K562 (cell line): Measurements from ENCODE around the gene TMC1. TPM values are rescaled to one million over a fixed set of nuclear protein-coding genes. Genes with fewer than 3 reads are reported as not detected.

Source experiments
- DACH1 ChIP-seq: fragments of 450-650 bp; IDR thresholded peaks from 2 replicates; pipeline ENCODE4 v1.6.1; 2018; ENCODE audit not compliant: partially characterized antibody
- ETV6 ChIP-seq, 3 experiments: fragments of 150-350 bp in 1 of 3; sonication (generic) in 1 of 3; formaldehyde crosslinking in 1 of 3; IDR thresholded peaks; 2 replicates each; pipeline versions ENCODE4 v1.6.1 to v1.8.0; 2014 to 2022; ENCODE audit warnings: borderline replicate concordance in 2 of 3, low read depth in 2 of 3, antibody characterized with exemption in 1 of 3, low read length in 1 of 3, mild to moderate bottlenecking in 1 of 3, missing genetic modification reagents in 1 of 3
- NEUROD1 ChIP-seq: fragments of 150-350 bp; IDR thresholded peaks from 2 replicates; pipeline ENCODE4 v1.6.1; 2014; ENCODE audit warnings: borderline replicate concordance, low read length, low read depth; ENCODE audit not compliant: partially characterized antibody
- POU5F1 ChIP-seq: fragments of 150-350 bp; IDR thresholded peaks from 2 replicates; pipeline ENCODE4 v1.6.1; 2014; ENCODE audit warnings: borderline replicate concordance, low read length, low read depth, mild to moderate bottlenecking; ENCODE audit not compliant: partially characterized antibody
- RBM14 ChIP-seq: fragments of 200-400 bp; formaldehyde crosslinking; IDR thresholded peaks from 2 replicates; pipeline ENCODE4 v1.6.1; 2018; ENCODE audit warnings: low read depth, mild to moderate bottlenecking, low read length, moderate library complexity, borderline replicate concordance; ENCODE audit not compliant: insufficient read depth
- ZNF318 ChIP-seq, 2 experiments: fragments of 450-650 bp; IDR thresholded peaks; 2 replicates each; pipeline ENCODE4 v1.6.1; 2016; ENCODE audit warnings: mild to moderate bottlenecking in 2 of 2, borderline replicate concordance in 1 of 2, low read depth in 1 of 2, moderate library complexity in 1 of 2
- ZNF644 ChIP-seq: fragments of 200-800 bp; sonication (Bioruptor generic); IDR thresholded peaks from 2 replicates; pipeline ENCODE4 v1.6.1; 2016; ENCODE audit warnings: low read depth, missing genetic modification characterization, missing compliant biosample characterization
- polyA plus RNA-seq, 8 experiments: library from polyadenylated mRNA; depleted of rRNA in 4 of 8; stranded (reverse) in 5 of 8; unstranded in 3 of 8; fragments of >200 nt; fragmentation: Nextera tagmentation in 2 of 8; fragmentation: Illumina TruSeq in 1 of 8; extraction: Ambion mirVana in 2 of 8; extraction: Trizol in 1 of 8; gene quantifications; 2 replicates each; pipeline versions ENCODE4 v1.2.1 to v1.2.3, GENCODE V29; 2011 to 2014; ENCODE audit warnings: inconsistent platforms in 1 of 8, missing spikeins in 1 of 8
- total RNA-seq, 7 experiments: library from RNA; depleted of rRNA in 6 of 7; stranded (reverse); fragments of >200 nt in 6 of 7; fragmentation: Illumina TruSeq in 2 of 7; extraction: Trizol in 2 of 7; gene quantifications; 2 replicates each; pipeline versions ENCODE4 v1.2.1 to v1.2.3, GENCODE V29; 2011 to 2021; ENCODE audit warnings: low replicate concordance in 1 of 7
- TF ChIP-seq, protein P1 (sequence below): IDR thresholded peaks from 2 replicates; pipeline ENCODE4 v1.6.1; 2011; ENCODE audit warnings: borderline replicate concordance, low read depth, mild to moderate bottlenecking, moderate library complexity, low read length; ENCODE audit not compliant: insufficient read depth, poor library complexity, severe bottlenecking
- TF ChIP-seq, protein P2 (sequence below), 2 experiments: IDR thresholded peaks in 1 of 2; conservative IDR thresholded peaks in 1 of 2; 2 replicates each; pipeline ENCODE4 v1.6.1; 2016; ENCODE audit warnings: low read depth in 2 of 2, mild to moderate bottlenecking in 1 of 2, missing compliant biosample characterization in 1 of 2, missing genetic modification characterization in 1 of 2, moderate library complexity in 1 of 2

TMC1 gene
- total and polyA plus RNA-seq, 9 of the 15 experiments (the other 6 are each of a cell fraction or from before 2014, with no cell fraction given) = 0.10 to 0.15 TPM; not detected in 7

DNA sequence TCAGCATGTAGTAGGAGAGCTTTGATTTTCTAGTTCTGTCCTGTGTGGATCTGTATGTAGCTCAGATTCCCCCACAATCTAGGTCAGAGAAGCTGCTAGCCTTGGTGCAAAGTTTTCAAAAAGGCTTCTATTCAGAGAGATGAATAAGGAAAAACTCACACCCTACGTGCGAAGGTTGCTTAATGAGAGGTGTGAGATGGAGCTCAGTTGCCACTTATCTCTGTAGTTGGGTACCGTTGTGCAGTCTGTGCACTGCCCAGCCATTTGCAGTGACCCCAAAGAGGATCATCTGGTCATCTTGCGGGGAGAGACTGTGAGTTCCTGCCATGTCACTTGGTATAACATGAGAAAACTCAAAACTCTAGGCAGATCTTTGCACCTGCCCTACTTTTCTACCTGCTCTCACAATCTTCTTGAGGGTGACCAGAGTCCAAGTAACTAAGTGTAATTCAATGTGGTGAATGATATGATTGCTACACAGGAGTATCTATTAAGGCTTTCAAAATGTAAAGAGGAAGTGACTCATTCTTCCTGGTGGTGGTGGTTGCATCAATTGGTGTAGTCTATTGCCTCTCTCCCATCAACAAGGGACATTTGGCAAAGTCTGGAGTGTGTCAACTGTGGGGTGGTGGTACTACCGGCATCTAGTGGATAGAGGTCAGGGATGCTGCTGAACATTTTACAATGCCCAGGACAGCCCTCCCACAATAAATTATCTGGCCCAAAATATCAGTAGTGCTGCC lies 65.2 kb downstream of the TMC1 start (continued):
- TF ChIP-seq, protein P1, sequence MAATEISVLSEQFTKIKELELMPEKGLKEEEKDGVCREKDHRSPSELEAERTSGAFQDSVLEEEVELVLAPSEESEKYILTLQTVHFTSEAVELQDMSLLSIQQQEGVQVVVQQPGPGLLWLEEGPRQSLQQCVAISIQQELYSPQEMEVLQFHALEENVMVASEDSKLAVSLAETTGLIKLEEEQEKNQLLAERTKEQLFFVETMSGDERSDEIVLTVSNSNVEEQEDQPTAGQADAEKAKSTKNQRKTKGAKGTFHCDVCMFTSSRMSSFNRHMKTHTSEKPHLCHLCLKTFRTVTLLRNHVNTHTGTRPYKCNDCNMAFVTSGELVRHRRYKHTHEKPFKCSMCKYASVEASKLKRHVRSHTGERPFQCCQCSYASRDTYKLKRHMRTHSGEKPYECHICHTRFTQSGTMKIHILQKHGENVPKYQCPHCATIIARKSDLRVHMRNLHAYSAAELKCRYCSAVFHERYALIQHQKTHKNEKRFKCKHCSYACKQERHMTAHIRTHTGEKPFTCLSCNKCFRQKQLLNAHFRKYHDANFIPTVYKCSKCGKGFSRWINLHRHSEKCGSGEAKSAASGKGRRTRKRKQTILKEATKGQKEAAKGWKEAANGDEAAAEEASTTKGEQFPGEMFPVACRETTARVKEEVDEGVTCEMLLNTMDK = no peak
- TF ChIP-seq ZNF644 (tag) (no peak), NEUROD1 (no peak), POU5F1 (no peak), DACH1 (no peak), ZNF318 (IDR thresholded peaks at IDR 0.05; ENCODE audit: borderline replicate concordance in 1 of 2, low read depth in 1 of 2) (no peak), RBM14 (no peak), ETV6 (IDR thresholded peaks at IDR 0.05; ENCODE audit: borderline replicate concordance in 1 of 2, low read depth in 2 of 2, low read length in 1 of 2) (peak in 1 of 2 experiments; percentile 76; a peak in 1 of 4 replicates), ETV6 (CRISPR knock-in tag; IDR thresholded peaks at IDR 0.05; ENCODE audit: borderline replicate concordance) (no peak)
- TF ChIP-seq, protein P2, sequence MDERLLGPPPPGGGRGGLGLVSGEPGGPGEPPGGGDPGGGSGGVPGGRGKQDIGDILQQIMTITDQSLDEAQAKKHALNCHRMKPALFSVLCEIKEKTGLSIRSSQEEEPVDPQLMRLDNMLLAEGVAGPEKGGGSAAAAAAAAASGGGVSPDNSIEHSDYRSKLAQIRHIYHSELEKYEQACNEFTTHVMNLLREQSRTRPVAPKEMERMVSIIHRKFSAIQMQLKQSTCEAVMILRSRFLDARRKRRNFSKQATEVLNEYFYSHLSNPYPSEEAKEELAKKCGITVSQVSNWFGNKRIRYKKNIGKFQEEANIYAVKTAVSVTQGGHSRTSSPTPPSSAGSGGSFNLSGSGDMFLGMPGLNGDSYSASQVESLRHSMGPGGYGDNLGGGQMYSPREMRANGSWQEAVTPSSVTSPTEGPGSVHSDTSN (CRISPR knock-in tag; IDR thresholded peaks at IDR 0.05; ENCODE audit: low read depth) = no peak
- TF ChIP-seq, protein P2 (tag; conservative IDR thresholded peaks at IDR 0.05; ENCODE audit: low read depth) = no peak
